Endothelial cell of umbilical vein (primary cell): Measurements from ENCODE around the gene SYNPR.

ENCODE experiments used
- CTCF ChIP-seq, 2 donors: IDR thresholded peaks; 1 replicate in 1 of 2; 2 replicates in 1 of 2; pipeline ENCODE4 v1.5.1; 2011; ENCODE audit warnings: low read length in 2 of 2, mild to moderate bottlenecking in 2 of 2, moderate library complexity in 2 of 2, control low read depth in 1 of 2, inconsistent platforms in 1 of 2, low read depth in 1 of 2; ENCODE audit not compliant: insufficient read depth in 1 of 2; ENCODE audit errors: extremely low read depth in 1 of 2
- EZH2 ChIP-seq: IDR thresholded peaks from 2 replicates; pipeline ENCODE4 v1.6.1; 2012; ENCODE audit warnings: borderline replicate concordance, low read depth, mild to moderate bottlenecking, moderate library complexity, low read length, inconsistent platforms; ENCODE audit not compliant: severe bottlenecking
- MAX ChIP-seq: IDR thresholded peaks from 2 replicates; pipeline ENCODE4 v1.6.1; 2011; ENCODE audit not compliant: insufficient read depth, insufficient read length
- MYC ChIP-seq: IDR thresholded peaks from one replicate; pipeline ENCODE4 v1.6.1; 2011; ENCODE audit warnings: mild to moderate bottlenecking, low read depth, low read length
- POLR2A ChIP-seq: IDR thresholded peaks from 2 replicates; pipeline ENCODE4 v1.6.1; 2012; ENCODE audit warnings: low read depth, mild to moderate bottlenecking, control low read depth, low read length

GRCh38 chr3:63624941-63625560, 346.9 kb downstream of the SYNPR start:
- TF ChIP-seq CTCF (IDR thresholded peaks at IDR 0.05; ENCODE audit: extremely low read depth in 1 of 2, insufficient read depth in 1 of 2, low read depth in 1 of 2, low read length in 2 of 2), result no peak
- TF ChIP-seq EZH2, result no peak
- no peak for TF ChIP-seq POLR2A
- TF ChIP-seq MYC, result no peak
- no peak for TF ChIP-seq MAX
